ENCODE results near the gene SLC10A4. TPM values are rescaled to one million over a fixed set of nuclear protein-coding genes. Genes with fewer than 3 reads are reported as not detected.

Gene SLC10A4
- polyA plus RNA-seq, 3 donors: 0.14 to 0.22 (median 0.18) TPM

Other genes starting within 250 kb of the SLC10A4 start
- 1 to 10 TPM; 3.7 to 4.9 (median 4.0) TPM for gene TEC, start 213.5 kb upstream of the SLC10A4 start, polyA plus RNA-seq (ENCODE audit: insufficient read length in 3 of 3)
- 10 to 100 TPM; 69.2 to 73.8 (median 70.7) TPM for gene SLAIN2, start 141.8 kb upstream of the SLC10A4 start, polyA plus RNA-seq (ENCODE audit: insufficient read length in 3 of 3)
- not detected for gene ZAR1, start 6.9 kb downstream of the SLC10A4 start, polyA plus RNA-seq (ENCODE audit: insufficient read length in 3 of 3)

Measured in right renal cortex interstitium (tissue), 3 donors.